Activated CD4-positive, alpha-beta T cell treated with anti-CD3 and anti-CD28 coated beads for 36 hours (primary cell): ENCODE results near the gene CRYBA1. TPM values are rescaled to one million over a fixed set of nuclear protein-coding genes. Genes with fewer than 3 reads are reported as not detected.
"Not testable (repeated sequence)": the region's sequence is repeated elsewhere in the genome, so short reads cannot be mapped to it uniquely, and the experiment has no call there.

Experiments used
- ATAC-seq: fragments of 200-7000 bp; cut with Tn5 transposase; one replicate; pipeline ENCODE4 v1.10.0; 2021; ENCODE audit warnings: mild to moderate bottlenecking, moderate library complexity
- CTCF ChIA-PET: fragments of 350-600 bp; sonication (Branson Sonifier 250); formaldehyde crosslinking; loops from one replicate; lab custom pipeline; 2021; ENCODE audit warnings: antibody characterized with exemption; lab: Charles Lee
- POLR2A ChIA-PET: fragments of 350-600 bp; sonication (Branson Sonifier 250); formaldehyde crosslinking; loops from one replicate; lab custom pipeline; 2021; ENCODE audit warnings: antibody characterized with exemption, inconsistent platforms; lab: Charles Lee
- DNase-seq: peaks from one replicate; pipeline ENCODE4 v3.0.0-alpha.2; 2020
- H3K27ac Mint-ChIP-seq: one replicate; pipeline ENCODE4 v1.8.0; 2021; ENCODE audit warnings: mixed read lengths
- H3K27me3 Mint-ChIP-seq: one replicate; pipeline ENCODE4 v1.8.0; 2021; ENCODE audit warnings: mixed read lengths
- H3K36me3 Mint-ChIP-seq: one replicate; pipeline ENCODE4 v1.8.0; 2021; ENCODE audit warnings: low read depth, mixed read lengths
- H3K4me1 Mint-ChIP-seq: one replicate; pipeline ENCODE4 v1.8.0; 2021; ENCODE audit warnings: mixed read lengths
- H3K4me3 Mint-ChIP-seq: one replicate; pipeline ENCODE4 v1.8.0; 2021; ENCODE audit warnings: mild to moderate bottlenecking, moderate library complexity, mixed read lengths
- H3K9me3 Mint-ChIP-seq: one replicate; pipeline ENCODE4 v1.8.0; 2021; ENCODE audit warnings: low read depth, mixed read lengths
- intact Hi-C, 2 experiments: fragments of 100-400 bp; cut with DNase I in 1 of 2; cut with micrococcal nuclease in 1 of 2; formaldehyde crosslinking; loops; one replicate each; pipeline versions ENCODE4 v1.14.2 to v1.15.1; 2022 to 2024; cut with DNase I, micrococcal nuclease
- total RNA-seq, 2 experiments: library from RNA; stranded (reverse); gene quantifications; one replicate each; pipeline ENCODE4 v1.2.3, GENCODE V29; 2021

CRYBA1 gene
- total RNA-seq, result not detected

- Mint-ChIP-seq H3K9me3 (no peaks in the 10 kb centered on the region), H3K27me3 (no peaks in the 10 kb centered on the region), H3K36me3 (no peaks in the 10 kb centered on the region), H3K27ac (no peak within 1 kb of the TSS), H3K4me1 (peaks cover under 1% of the 10 kb centered on the region), H3K4me3 (no peak within 1 kb of the TSS)
- intact Hi-C loops, result no loop called here
- no peak for ATAC-seq
- DNase-seq, result no peak
- CTCF ChIA-PET, result interaction anchor here (1.1 kb wide), 1 partner anchor 67 kb away, joined by 4 read pairs; no protein-coding TSS in a partner anchor
- POLR2A ChIA-PET, result no interaction called here
Measured at GRCh38 chr17:29246628-29247027, at the start of gene CRYBA1. CRYBA1 (plus strand) TSS chr17:29246859; CDS start chr17:29246864, 5 bp downstream.

DNA sequence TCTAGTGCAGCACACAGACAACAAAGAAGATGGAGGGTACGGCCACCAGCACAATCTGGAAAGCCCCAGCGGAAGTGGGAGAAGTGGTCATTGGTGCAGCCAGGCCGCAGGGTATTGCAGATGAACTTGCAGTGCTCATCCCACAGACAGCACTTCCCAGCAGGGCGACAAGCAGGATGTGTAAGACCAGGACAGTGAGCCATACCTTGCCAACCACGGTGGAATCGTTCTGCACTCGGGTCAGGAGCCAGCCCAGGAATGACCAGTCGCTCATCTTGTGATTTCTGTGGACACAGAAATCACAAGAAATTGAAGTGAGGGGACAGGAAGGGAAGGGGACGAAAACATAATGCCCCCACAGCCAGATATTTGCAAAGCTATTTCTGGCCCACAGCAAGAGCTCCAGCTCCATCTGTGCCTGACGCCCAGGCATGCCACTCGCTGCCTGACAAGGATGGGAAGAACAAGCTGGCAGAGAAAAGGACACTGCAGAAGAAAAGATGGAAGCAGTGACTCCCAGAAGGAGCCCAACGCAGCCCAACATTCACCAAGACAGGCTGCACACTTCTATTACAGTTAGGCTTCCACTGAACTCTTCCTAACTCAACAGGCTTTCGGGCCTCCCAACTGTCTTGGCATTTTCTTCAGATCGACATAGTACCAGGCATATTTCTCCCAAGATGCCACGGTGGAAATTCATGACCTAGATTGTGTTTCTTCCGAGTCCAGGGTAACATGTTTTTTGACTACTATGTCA lies 49.0 kb upstream of the CRYBA1 start:
- DNase-seq (no peak), ATAC-seq (no peak)
- ChIA-PET POLR2A (no interaction called here), CTCF (interaction anchor here (0.6 to 2.3 kb wide), 5 partner anchors 17 to 81 kb away, joined by 3 to 15 read pairs (median 5); partner anchors contain the start of gene MYO18A)
- Mint-ChIP-seq H3K27me3 (peaks cover 4% of the 10 kb centered on the region), H3K36me3 (no peaks in the 10 kb centered on the region), H3K9me3 (no peaks in the 10 kb centered on the region), H3K4me3 (no peak overlapping the region), H3K27ac (no peak overlapping the region), H3K4me1 (peaks cover 2% of the 10 kb centered on the region)
- intact Hi-C loops, result loop anchor here in 1 of 2 experiments (10.0 kb wide), 1 partner anchor 173 kb away; no protein-coding TSS in a partner anchor

DNA sequence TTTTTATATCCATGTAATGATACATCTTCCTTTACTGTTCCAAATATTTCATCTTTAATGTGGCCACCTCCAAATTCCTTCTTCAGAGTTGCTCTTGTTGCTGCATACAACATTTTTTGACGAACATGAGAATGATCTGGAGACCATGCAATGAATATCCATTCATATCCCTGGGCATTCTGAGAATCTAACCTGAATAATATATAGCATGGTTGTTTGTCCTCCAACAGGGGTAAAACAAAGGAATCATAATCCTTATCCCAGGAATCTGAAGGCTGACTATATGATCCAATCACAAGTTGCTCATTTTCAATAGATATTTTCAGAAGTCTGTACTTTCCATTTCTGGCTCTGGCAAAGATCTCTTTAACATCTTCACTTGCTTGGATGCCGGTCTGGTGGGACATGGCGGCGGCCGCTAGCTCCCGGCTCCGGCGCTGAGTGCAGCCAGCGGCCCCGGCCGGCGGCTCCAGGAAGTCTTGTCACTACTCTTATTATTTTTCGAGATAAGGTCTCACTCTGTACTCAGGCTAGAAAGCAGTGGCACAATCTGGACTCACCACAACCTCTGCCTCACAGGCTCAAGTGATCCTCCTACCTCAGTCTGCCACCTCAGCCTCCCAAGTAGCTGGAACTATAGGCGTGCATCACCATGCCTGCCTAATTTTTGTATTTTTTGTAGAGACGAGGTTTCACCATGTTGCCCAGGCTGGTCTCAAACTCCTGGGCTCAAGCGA lies 42.4 kb upstream of the CRYBA1 start:
- H3K9me3 Mint-ChIP-seq, H3K4me3 Mint-ChIP-seq, intact Hi-C loops, POLR2A ChIA-PET, H3K27me3 Mint-ChIP-seq, ATAC-seq, H3K4me1 Mint-ChIP-seq, H3K27ac Mint-ChIP-seq, H3K36me3 Mint-ChIP-seq, DNase-seq: not testable (repeated sequence)
- CTCF ChIA-PET, result interaction anchor here (0.8 to 1.1 kb wide), 4 partner anchors 26 to 477 kb away, joined by 3 to 4 read pairs (median 3); no protein-coding TSS in a partner anchor

DNA sequence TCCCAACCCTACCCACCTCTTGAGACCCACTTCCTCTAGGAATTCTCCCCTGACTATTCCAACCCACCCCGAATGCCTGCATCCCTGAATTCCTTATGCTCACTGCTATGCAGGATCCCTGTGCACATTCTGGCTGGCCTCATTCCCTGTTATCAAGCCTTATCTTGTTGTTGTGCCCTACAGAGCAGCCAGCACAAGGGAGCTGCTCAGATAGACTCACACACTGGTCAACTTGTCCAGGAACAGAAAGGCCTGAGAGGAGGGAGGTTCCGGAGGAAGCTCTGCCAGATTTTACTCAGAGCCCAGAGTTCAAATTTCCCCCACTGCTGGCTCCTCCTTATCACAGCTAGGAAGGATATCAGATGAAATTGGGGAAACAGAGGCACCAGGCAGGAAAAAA lies 41.6 kb upstream of the CRYBA1 start:
- Mint-ChIP-seq H3K4me3 (no peak overlapping the region), H3K4me1 (no peaks in the 10 kb centered on the region), H3K27me3 (peaks cover 4% of the 10 kb centered on the region), H3K27ac (no peak overlapping the region), H3K9me3 (no peaks in the 10 kb centered on the region), H3K36me3 (no peaks in the 10 kb centered on the region)
- DNase-seq, result no peak
- no peak for ATAC-seq
- POLR2A ChIA-PET, result no interaction called here
- CTCF ChIA-PET, result interaction anchor here (0.8 to 1.4 kb wide), 2 partner anchors 14 to 478 kb away, joined by 3 to 6 read pairs; no protein-coding TSS in a partner anchor
- intact Hi-C loops, result no loop called here

DNA sequence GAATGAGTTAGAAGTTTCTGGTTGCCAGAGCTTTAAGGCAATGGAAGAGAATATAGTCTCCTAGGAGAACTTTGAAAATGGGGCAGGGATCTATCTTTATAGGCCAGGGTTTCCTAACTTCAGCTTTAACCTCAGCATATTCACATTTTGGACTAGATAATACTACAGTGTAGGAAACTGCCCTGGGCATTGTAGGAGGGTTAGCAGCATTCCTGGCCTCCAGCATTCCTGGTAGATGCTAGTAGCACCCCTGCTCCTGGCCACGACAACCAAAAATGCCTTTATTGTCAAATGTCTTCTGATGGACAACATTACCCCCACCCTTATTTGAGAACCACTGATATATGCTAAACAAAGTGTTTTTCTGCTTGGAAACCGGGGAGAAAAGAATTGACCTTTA lies 38.7 kb upstream of the CRYBA1 start:
- no peak for DNase-seq
- intact Hi-C loops, result no loop called here
- ChIA-PET POLR2A (no interaction called here), CTCF (interaction anchor here (0.7 to 3.6 kb wide), 6 partner anchors 8 to 95 kb away, joined by 3 to 17 read pairs (median 4); no protein-coding TSS in a partner anchor)
- Mint-ChIP-seq H3K9me3 (no peaks in the 10 kb centered on the region), H3K4me3 (no peak overlapping the region), H3K27ac (no peak overlapping the region), H3K4me1 (no peaks in the 10 kb centered on the region), H3K36me3 (no peaks in the 10 kb centered on the region), H3K27me3 (peaks cover 4% of the 10 kb centered on the region)
- ATAC-seq, result no peak

DNA sequence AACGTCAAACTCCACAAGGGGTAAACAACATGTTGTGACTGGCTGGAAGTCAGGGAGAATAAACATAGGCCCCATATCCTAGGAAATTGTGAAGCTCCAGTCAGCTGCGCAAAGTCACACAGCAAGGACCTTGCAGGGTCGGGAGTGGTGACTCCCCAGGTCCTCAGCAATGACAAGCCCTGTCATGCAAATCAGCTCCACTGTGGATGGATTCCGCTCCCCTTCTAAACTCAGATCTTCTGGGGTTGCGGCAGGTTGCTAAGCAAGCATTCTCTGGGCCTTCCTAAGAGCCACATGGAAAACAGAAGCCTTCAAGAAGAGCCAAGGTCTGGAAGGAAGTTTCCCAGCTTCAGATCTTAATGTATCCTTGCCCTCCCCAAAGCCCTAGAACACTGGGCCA lies 37.6 kb upstream of the CRYBA1 start:
- Mint-ChIP-seq H3K27me3 (peaks cover 4% of the 10 kb centered on the region), H3K9me3 (no peaks in the 10 kb centered on the region), H3K4me1 (no peaks in the 10 kb centered on the region), H3K4me3 (no peak overlapping the region), H3K27ac (no peak overlapping the region), H3K36me3 (no peaks in the 10 kb centered on the region)
- intact Hi-C loops, result no loop called here
- POLR2A ChIA-PET, result no interaction called here
- DNase-seq (no peak), ATAC-seq (no peak)
- CTCF ChIA-PET, result interaction anchor here (0.9 to 3.6 kb wide), 3 partner anchors 10 to 93 kb away, joined by 3 to 17 read pairs (median 4); no protein-coding TSS in a partner anchor

DNA sequence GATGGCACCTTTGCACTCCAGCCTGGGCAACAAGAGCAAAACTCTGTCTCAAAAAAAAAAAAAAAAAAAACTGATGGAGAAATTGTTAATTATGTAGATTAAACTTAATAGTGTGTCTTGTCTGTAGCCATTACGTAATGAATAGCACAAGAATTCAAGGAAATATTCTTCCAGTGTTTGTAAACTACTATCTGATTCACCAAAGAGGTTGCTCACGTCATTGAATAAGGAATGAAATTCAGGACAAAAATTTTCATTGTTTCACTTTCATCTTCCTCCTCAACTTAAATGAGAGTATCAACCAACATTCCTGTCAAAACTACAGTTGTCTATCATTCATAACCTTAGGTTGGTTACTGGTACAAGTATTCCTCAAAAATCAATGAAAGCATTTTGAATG lies 35.8 kb upstream of the CRYBA1 start:
- CTCF ChIA-PET, result interaction anchor here (1.0 to 2.0 kb wide), 3 partner anchors 9 to 87 kb away, joined by 3 to 7 read pairs (median 3); no protein-coding TSS in a partner anchor
- intact Hi-C loops, result no loop called here
- POLR2A ChIA-PET, result no interaction called here
- no peak for DNase-seq
- Mint-ChIP-seq H3K9me3 (no peaks in the 10 kb centered on the region), H3K4me3 (no peak overlapping the region), H3K27me3 (no peaks in the 10 kb centered on the region), H3K36me3 (no peaks in the 10 kb centered on the region), H3K4me1 (no peaks in the 10 kb centered on the region), H3K27ac (no peak overlapping the region)
- ATAC-seq, result no peak

DNA sequence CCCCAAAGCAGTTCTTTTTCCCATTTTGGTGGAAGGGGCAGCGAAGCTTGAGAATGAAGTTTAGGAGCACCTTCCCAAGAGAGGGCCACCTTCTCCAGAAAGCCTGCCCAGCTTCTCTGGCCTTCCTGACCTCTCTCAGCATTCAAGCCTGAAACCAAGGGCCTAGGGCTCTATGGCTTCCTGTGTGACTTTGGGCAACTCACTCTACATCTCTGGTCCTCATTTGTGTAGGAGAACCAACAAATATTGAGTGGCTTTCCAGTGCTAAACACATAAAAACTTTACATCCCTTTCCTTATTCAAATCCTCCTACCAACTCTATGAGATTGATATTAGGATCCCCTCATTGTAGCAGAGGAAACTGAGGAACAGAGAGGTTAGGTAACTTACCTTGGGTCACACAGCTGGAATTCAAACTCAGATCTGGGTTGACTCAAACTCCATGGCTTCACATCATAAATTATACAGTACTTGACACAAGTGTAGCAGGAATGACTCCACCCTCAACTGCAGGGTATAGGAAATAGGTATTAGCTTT lies 34.5 kb upstream of the CRYBA1 start:
- intact Hi-C loops, result no loop called here
- ChIA-PET POLR2A (no interaction called here), CTCF (interaction anchor here (0.6 to 2.0 kb wide), 9 partner anchors 7 to 821 kb away, joined by 3 to 7 read pairs (median 3); no protein-coding TSS in a partner anchor)
- no peak for ATAC-seq
- no peaks in the 10 kb centered on the region for H3K36me3 Mint-ChIP-seq
- no peaks in the 10 kb centered on the region for H3K27me3 Mint-ChIP-seq
- no peaks in the 10 kb centered on the region for H3K9me3 Mint-ChIP-seq
- no peak overlapping the region for H3K4me3 Mint-ChIP-seq
- no peaks in the 10 kb centered on the region for H3K4me1 Mint-ChIP-seq
- DNase-seq, result no peak
- no peak overlapping the region for H3K27ac Mint-ChIP-seq

DNA sequence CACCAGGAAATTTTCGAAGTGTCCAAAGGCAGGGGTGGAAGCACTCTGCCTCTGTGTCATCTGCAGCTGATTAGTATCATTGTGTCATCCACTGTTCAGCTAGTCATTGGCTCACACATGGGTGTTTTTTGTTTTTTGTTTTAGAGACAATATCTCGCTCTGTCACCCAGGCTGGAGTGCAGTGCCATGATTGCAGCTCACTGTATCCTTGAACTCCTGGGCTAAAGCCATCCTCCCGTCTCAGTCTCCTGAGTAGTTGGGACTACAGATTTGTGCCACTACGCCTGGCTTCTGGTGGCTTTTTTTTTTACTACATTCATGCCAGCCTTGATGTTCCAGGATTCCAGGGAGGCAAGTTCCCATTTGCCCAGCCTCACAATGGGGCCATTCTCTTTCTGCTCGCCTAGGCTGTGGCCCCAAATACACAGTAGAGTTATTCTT lies 34.0 kb upstream of the CRYBA1 start:
- Mint-ChIP-seq H3K4me1 (no peaks in the 10 kb centered on the region), H3K27ac (no peak overlapping the region), H3K36me3 (no peaks in the 10 kb centered on the region), H3K27me3 (no peaks in the 10 kb centered on the region), H3K4me3 (no peak overlapping the region), H3K9me3 (no peaks in the 10 kb centered on the region)
- intact Hi-C loops, result no loop called here
- ChIA-PET CTCF (interaction anchor here (0.7 to 1.5 kb wide), 7 partner anchors 10 to 821 kb away, joined by 3 to 6 read pairs (median 4); no protein-coding TSS in a partner anchor), POLR2A (no interaction called here)
- no peak for DNase-seq
- no peak for ATAC-seq

GRCh38 chr17:29214215-29215146 lies 32.2 kb upstream of the CRYBA1 start:
- H3K4me1 Mint-ChIP-seq, result peaks cover 2% of the 10 kb centered on the region
- no peak overlapping the region for H3K27ac Mint-ChIP-seq
- DNase-seq, result no peak
- H3K9me3 Mint-ChIP-seq, result no peaks in the 10 kb centered on the region
- POLR2A ChIA-PET, result no interaction called here
- H3K27me3 Mint-ChIP-seq, result no peaks in the 10 kb centered on the region
- ATAC-seq, result no peak
- intact Hi-C loops, result no loop called here
- H3K4me3 Mint-ChIP-seq, result no peak overlapping the region
- CTCF ChIA-PET, result interaction anchor here (0.8 to 1.5 kb wide), 4 partner anchors 7 to 69 kb away, joined by 3 to 5 read pairs (median 3); no protein-coding TSS in a partner anchor
- no peaks in the 10 kb centered on the region for H3K36me3 Mint-ChIP-seq
